ENCODE results near the gene PRKRA.
"Not testable (repeated sequence)": the region's sequence is repeated elsewhere in the genome, so short reads cannot be mapped to it uniquely, and the experiment has no call there.

The PRKRA gene

GRCh38 chr2:178473931-178474330, 23.0 kb upstream of the PRKRA start:
- H3K79me1 ChIP-seq (ENCODE audit: low read length): no peaks in the 10 kb centered on the region
- no peaks in the 10 kb centered on the region for H3K36me3 ChIP-seq (ENCODE audit: control insufficient read depth in 1 of 2, insufficient read depth in 2 of 2, low read length in 2 of 2)
- DNase-seq: no peak
- no peak overlapping the region for H3K4me2 ChIP-seq (ENCODE audit: low read length)
- no peak overlapping the region for H4K8ac ChIP-seq (ENCODE audit: low read depth, low read length)
- H2AK5ac ChIP-seq (ENCODE audit: low read length): no peak overlapping the region
- no peak overlapping the region for H3K4ac ChIP-seq (ENCODE audit: low read depth, low read length)
- no peaks in the 10 kb centered on the region for H3K9me3 ChIP-seq (ENCODE audit: insufficient read depth, low read depth, low read length)
- H3K4me3 ChIP-seq (ENCODE audit: low read depth, low read length): no peak overlapping the region
- no peak overlapping the region for H3K23ac ChIP-seq (ENCODE audit: low read length)
- H2BK120ac ChIP-seq (ENCODE audit: insufficient read depth, low read length, poor library complexity): no peak overlapping the region
- no peak overlapping the region for H3K9ac ChIP-seq (ENCODE audit: low read length)
- H3K79me2 ChIP-seq (ENCODE audit: control insufficient read depth, insufficient read depth, low read length, poor library complexity): no peaks in the 10 kb centered on the region
- no peak overlapping the region for H3K27ac ChIP-seq (ENCODE audit: low read depth, low read length)
- H4K91ac ChIP-seq (ENCODE audit: low read depth, low read length): no peak overlapping the region
- H2AFZ ChIP-seq (ENCODE audit: insufficient read depth, low read length, poor library complexity): no peak overlapping the region
- no peaks in the 10 kb centered on the region for H3K27me3 ChIP-seq (ENCODE audit: insufficient read depth, low read length)
- no peak overlapping the region for H3K18ac ChIP-seq (ENCODE audit: low read length)
- WGBS (ENCODE audit: extremely low coverage, insufficient coverage, insufficient read length): no CpG with 5 or more reads among the region's 4 CpGs
- H2BK5ac ChIP-seq (ENCODE audit: low read depth, low read length, poor library complexity): no peak overlapping the region
- H3K14ac ChIP-seq (ENCODE audit: low read length): no peak overlapping the region
- no peaks in the 10 kb centered on the region for H3K4me1 ChIP-seq (ENCODE audit: control insufficient read depth in 1 of 2, insufficient read depth in 2 of 2, low read length in 2 of 2)
- no peak overlapping the region for H4K12ac ChIP-seq (ENCODE audit: low read depth, low read length)
- no peak overlapping the region for H2BK12ac ChIP-seq (ENCODE audit: low read length)

GRCh38 chr2:178473373-178473772, 22.4 kb upstream of the PRKRA start:
- no peak overlapping the region for H2BK5ac ChIP-seq (ENCODE audit: low read depth, low read length, poor library complexity)
- no peaks in the 10 kb centered on the region for H3K9me3 ChIP-seq (ENCODE audit: insufficient read depth, low read depth, low read length)
- no peak overlapping the region for H2AK5ac ChIP-seq (ENCODE audit: low read length)
- H3K4me1 ChIP-seq (ENCODE audit: control insufficient read depth in 1 of 2, insufficient read depth in 2 of 2, low read length in 2 of 2): no peaks in the 10 kb centered on the region
- no peak overlapping the region for H3K23ac ChIP-seq (ENCODE audit: low read length)
- H3K18ac ChIP-seq (ENCODE audit: low read length): no peak overlapping the region
- no CpG with 5 or more reads among the region's 2 CpGs for WGBS (ENCODE audit: extremely low coverage, insufficient coverage, insufficient read length)
- no peak for DNase-seq
- no peak overlapping the region for H4K12ac ChIP-seq (ENCODE audit: low read depth, low read length)
- no peak overlapping the region for H3K9ac ChIP-seq (ENCODE audit: low read length)
- no peak overlapping the region for H3K27ac ChIP-seq (ENCODE audit: low read depth, low read length)
- H4K91ac ChIP-seq (ENCODE audit: low read depth, low read length): no peak overlapping the region
- H3K79me2 ChIP-seq (ENCODE audit: control insufficient read depth, insufficient read depth, low read length, poor library complexity): no peaks in the 10 kb centered on the region
- no peak overlapping the region for H3K4ac ChIP-seq (ENCODE audit: low read depth, low read length)
- no peak overlapping the region for H3K4me3 ChIP-seq (ENCODE audit: low read depth, low read length)
- no peaks in the 10 kb centered on the region for H3K79me1 ChIP-seq (ENCODE audit: low read length)
- no peaks in the 10 kb centered on the region for H3K36me3 ChIP-seq (ENCODE audit: control insufficient read depth in 1 of 2, insufficient read depth in 2 of 2, low read length in 2 of 2)
- H3K4me2 ChIP-seq (ENCODE audit: low read length): no peak overlapping the region
- H3K27me3 ChIP-seq (ENCODE audit: insufficient read depth, low read length): no peaks in the 10 kb centered on the region
- no peak overlapping the region for H4K8ac ChIP-seq (ENCODE audit: low read depth, low read length)
- no peak overlapping the region for H2BK12ac ChIP-seq (ENCODE audit: low read length)
- no peak overlapping the region for H2AFZ ChIP-seq (ENCODE audit: insufficient read depth, low read length, poor library complexity)
- H3K14ac ChIP-seq (ENCODE audit: low read length): no peak overlapping the region
- H2BK120ac ChIP-seq (ENCODE audit: insufficient read depth, low read length, poor library complexity): no peak overlapping the region

DNA sequence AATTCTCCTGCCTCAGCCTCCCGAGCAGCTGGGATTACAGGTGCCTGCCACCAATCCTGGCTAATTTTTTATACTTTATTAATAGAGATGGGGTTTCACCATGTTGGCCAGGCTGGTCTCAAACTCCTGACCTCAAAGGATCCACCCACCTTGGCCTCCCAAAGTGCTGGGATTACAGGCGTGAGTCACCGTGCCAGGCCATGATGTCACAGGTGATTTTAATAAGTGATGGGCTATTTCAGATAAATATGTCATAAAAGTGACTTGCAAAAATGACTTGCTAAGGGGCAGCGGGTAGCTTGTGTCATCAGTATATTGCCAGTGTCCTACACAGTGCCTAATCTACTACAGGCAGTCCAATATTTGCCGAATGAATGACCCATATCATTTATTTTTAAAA, 20.3 kb upstream of the PRKRA start:
- not testable (repeated sequence) for H4K8ac ChIP-seq (ENCODE audit: low read depth, low read length); H3K18ac ChIP-seq (ENCODE audit: low read length); H3K4ac ChIP-seq (ENCODE audit: low read depth, low read length); H4K12ac ChIP-seq (ENCODE audit: low read depth, low read length); H3K4me1 ChIP-seq (ENCODE audit: control insufficient read depth in 1 of 2, insufficient read depth in 2 of 2, low read length in 2 of 2); H3K4me3 ChIP-seq (ENCODE audit: low read depth, low read length); H3K4me2 ChIP-seq (ENCODE audit: low read length); H3K9me3 ChIP-seq (ENCODE audit: insufficient read depth, low read depth, low read length); H4K91ac ChIP-seq (ENCODE audit: low read depth, low read length); H2BK12ac ChIP-seq (ENCODE audit: low read length); H2AFZ ChIP-seq (ENCODE audit: insufficient read depth, low read length, poor library complexity); H3K23ac ChIP-seq (ENCODE audit: low read length); H2BK5ac ChIP-seq (ENCODE audit: low read depth, low read length, poor library complexity); H2BK120ac ChIP-seq (ENCODE audit: insufficient read depth, low read length, poor library complexity); H2AK5ac ChIP-seq (ENCODE audit: low read length); H3K79me1 ChIP-seq (ENCODE audit: low read length); H3K14ac ChIP-seq (ENCODE audit: low read length); H3K79me2 ChIP-seq (ENCODE audit: control insufficient read depth, insufficient read depth, low read length, poor library complexity); H3K27me3 ChIP-seq (ENCODE audit: insufficient read depth, low read length); H3K36me3 ChIP-seq (ENCODE audit: control insufficient read depth in 1 of 2, insufficient read depth in 2 of 2, low read length in 2 of 2); DNase-seq; H3K9ac ChIP-seq (ENCODE audit: low read length); H3K27ac ChIP-seq (ENCODE audit: low read depth, low read length)
- WGBS (ENCODE audit: extremely low coverage, insufficient coverage, insufficient read length): no CpG with 5 or more reads among the region's 5 CpGs

DNA sequence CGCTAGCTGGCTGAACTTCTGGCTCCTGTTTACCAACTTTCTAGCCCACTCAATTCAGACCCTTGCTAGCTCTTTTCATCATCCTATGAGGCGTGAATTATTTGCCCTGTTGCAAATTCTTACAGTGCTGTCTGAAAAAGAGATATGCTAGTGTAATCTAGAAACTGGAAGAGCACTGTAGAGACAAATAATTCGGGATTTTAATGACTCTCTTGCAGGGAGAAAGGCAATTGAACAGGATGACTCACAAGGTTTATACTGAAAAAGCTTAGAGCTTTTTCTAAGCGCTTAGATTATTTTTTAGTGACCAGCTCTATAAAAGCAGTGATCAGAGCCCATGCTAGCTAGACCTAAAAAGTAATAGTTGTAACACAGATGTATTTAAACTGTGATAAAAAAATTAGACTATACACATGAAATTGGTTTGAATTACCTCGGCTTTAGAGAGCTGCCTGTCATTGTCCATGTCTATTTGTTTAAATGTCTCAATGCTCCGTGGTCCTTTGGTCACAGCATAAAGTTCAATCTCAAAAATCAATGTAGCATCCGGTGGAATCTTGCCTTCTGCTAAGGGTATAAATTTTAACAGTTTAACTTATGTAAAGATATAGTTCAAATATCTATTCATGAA, 18.4 kb upstream of the PRKRA start:
- H3K4me2 ChIP-seq (ENCODE audit: low read length): no peak overlapping the region
- H2BK12ac ChIP-seq (ENCODE audit: low read length): no peak overlapping the region
- H3K79me2 ChIP-seq (ENCODE audit: control insufficient read depth, insufficient read depth, low read length, poor library complexity): no peaks in the 10 kb centered on the region
- no peaks in the 10 kb centered on the region for H3K27me3 ChIP-seq (ENCODE audit: insufficient read depth, low read length)
- H3K23ac ChIP-seq (ENCODE audit: low read length): no peak overlapping the region
- H3K14ac ChIP-seq (ENCODE audit: low read length): no peak overlapping the region
- H3K36me3 ChIP-seq (ENCODE audit: control insufficient read depth in 1 of 2, insufficient read depth in 2 of 2, low read length in 2 of 2): peaks cover 0 to under 1% of the 10 kb centered on the region in 2 experiments
- no peak overlapping the region for H4K91ac ChIP-seq (ENCODE audit: low read depth, low read length)
- H3K4me3 ChIP-seq (ENCODE audit: low read depth, low read length): no peak overlapping the region
- WGBS (ENCODE audit: extremely low coverage, insufficient coverage, insufficient read length): no CpG with 5 or more reads among the region's 7 CpGs
- H3K9me3 ChIP-seq (ENCODE audit: insufficient read depth, low read depth, low read length): no peaks in the 10 kb centered on the region
- no peak overlapping the region for H3K9ac ChIP-seq (ENCODE audit: low read length)
- no peak overlapping the region for H3K4ac ChIP-seq (ENCODE audit: low read depth, low read length)
- H2BK5ac ChIP-seq (ENCODE audit: low read depth, low read length, poor library complexity): no peak overlapping the region
- no peak overlapping the region for H2AK5ac ChIP-seq (ENCODE audit: low read length)
- no peak overlapping the region for H3K18ac ChIP-seq (ENCODE audit: low read length)
- no peak for DNase-seq
- no peak overlapping the region for H3K27ac ChIP-seq (ENCODE audit: low read depth, low read length)
- no peak overlapping the region for H2AFZ ChIP-seq (ENCODE audit: insufficient read depth, low read length, poor library complexity)
- H3K4me1 ChIP-seq (ENCODE audit: control insufficient read depth in 1 of 2, insufficient read depth in 2 of 2, low read length in 2 of 2): no peaks in the 10 kb centered on the region
- no peak overlapping the region for H4K8ac ChIP-seq (ENCODE audit: low read depth, low read length)
- H3K79me1 ChIP-seq (ENCODE audit: low read length): no peaks in the 10 kb centered on the region
- no peak overlapping the region for H4K12ac ChIP-seq (ENCODE audit: low read depth, low read length)
- H2BK120ac ChIP-seq (ENCODE audit: insufficient read depth, low read length, poor library complexity): no peak overlapping the region

Measured in trophoblast cell (in vitro differentiated cells and primary cell).